HepG2 (cell line): ENCODE measurements around the gene MED25. TPM values are rescaled to one million over a fixed set of nuclear protein-coding genes. Genes with fewer than 3 reads are reported as not detected.

Experiments
- DNMT3B ChIP-seq: conservative IDR thresholded peaks from 2 replicates; pipeline ENCODE4 v1.6.1; 2016; ENCODE audit warnings: missing biosample characterization, control low read depth
- GZF1 ChIP-seq: sonication (generic); formaldehyde crosslinking; IDR thresholded peaks from 2 replicates; pipeline ENCODE4 v1.5.1; 2020; ENCODE audit warnings: mild to moderate bottlenecking, missing genetic modification reagents
- IKZF4 ChIP-seq: sonication (generic); formaldehyde crosslinking; IDR thresholded peaks from 2 replicates; pipeline ENCODE4 v1.5.1; 2020; ENCODE audit warnings: borderline replicate concordance, mild to moderate bottlenecking, low read depth, missing genetic modification reagents; ENCODE audit errors: not compliant biosample characterization
- IRX3 ChIP-seq: sonication (generic); formaldehyde crosslinking; IDR thresholded peaks from 2 replicates; pipeline ENCODE4 v1.8.1; 2023; ENCODE audit warnings: mild to moderate bottlenecking, low read depth, missing genetic modification reagents, borderline replicate concordance
- ISL2 ChIP-seq: sonication (generic); formaldehyde crosslinking; IDR thresholded peaks from 2 replicates; pipeline ENCODE4 v1.5.0; 2020; ENCODE audit warnings: missing genetic modification reagents
- MTF2 ChIP-seq: sonication (generic); formaldehyde crosslinking; IDR thresholded peaks from 2 replicates; pipeline ENCODE4 v1.5.0; 2020; ENCODE audit warnings: missing genetic modification reagents, borderline replicate concordance
- NFE2 ChIP-seq: sonication (generic); formaldehyde crosslinking; IDR thresholded peaks from 2 replicates; pipeline ENCODE4 v1.4.0; 2020; ENCODE audit warnings: missing genetic modification reagents
- NFKB2 ChIP-seq: sonication (generic); formaldehyde crosslinking; IDR thresholded peaks from 2 replicates; pipeline ENCODE4 v1.4.0; 2020; ENCODE audit warnings: missing genetic modification reagents, borderline replicate concordance
- NFYB ChIP-seq: sonication (generic); formaldehyde crosslinking; IDR thresholded peaks from 2 replicates; pipeline ENCODE4 v1.4.0; 2020; ENCODE audit warnings: missing genetic modification reagents
- NFYC ChIP-seq: IDR thresholded peaks from 2 replicates; pipeline ENCODE4 v1.6.1; 2016; ENCODE audit warnings: missing genetic modification reagents, missing compliant biosample characterization
- SNAPC2 ChIP-seq: sonication (generic); formaldehyde crosslinking; IDR thresholded peaks from 2 replicates; pipeline ENCODE4 v1.8.1; 2022; ENCODE audit warnings: mild to moderate bottlenecking, missing genetic modification reagents
- SNRNP70 ChIP-seq: fragments of 200-400 bp; formaldehyde crosslinking; IDR thresholded peaks from 2 replicates; pipeline ENCODE4 v1.6.1; 2017; ENCODE audit warnings: mild to moderate bottlenecking, low read depth, low read length, moderate library complexity
- SP2 ChIP-seq: sonication (generic); formaldehyde crosslinking; IDR thresholded peaks from 2 replicates; pipeline ENCODE4 v1.5.1; 2020; ENCODE audit warnings: mild to moderate bottlenecking, missing genetic modification reagents
- TOPORS ChIP-seq: sonication (generic); formaldehyde crosslinking; IDR thresholded peaks from 2 replicates; pipeline ENCODE4 v1.8.0; 2023; ENCODE audit warnings: mild to moderate bottlenecking, missing genetic modification reagents
- ZBTB1 ChIP-seq: sonication (generic); formaldehyde crosslinking; IDR thresholded peaks from 2 replicates; pipeline ENCODE4 v1.4.0; 2020; ENCODE audit warnings: missing genetic modification reagents, borderline replicate concordance
- ZNF136 ChIP-seq: sonication (generic); formaldehyde crosslinking; IDR thresholded peaks from 2 replicates; pipeline ENCODE4 v1.8.1; 2022; ENCODE audit warnings: low read depth, mild to moderate bottlenecking, moderate library complexity, missing genetic modification reagents
- ZNF275 ChIP-seq: sonication (generic); formaldehyde crosslinking; IDR thresholded peaks from 2 replicates; pipeline ENCODE4 v1.8.0; 2022; ENCODE audit warnings: missing genetic modification reagents, mild to moderate bottlenecking, inconsistent platforms, borderline replicate concordance
- ZNF569 ChIP-seq: sonication (generic); formaldehyde crosslinking; IDR thresholded peaks from 2 replicates; pipeline ENCODE4 v1.5.0; 2020; ENCODE audit warnings: mild to moderate bottlenecking, missing genetic modification reagents, moderate library complexity, borderline replicate concordance
- ZNF660 ChIP-seq: sonication (generic); formaldehyde crosslinking; IDR thresholded peaks from 2 replicates; pipeline ENCODE4 v1.5.1; 2020; ENCODE audit warnings: mild to moderate bottlenecking, low read depth, missing genetic modification reagents, borderline replicate concordance
- ZNF83 ChIP-seq: sonication (generic); formaldehyde crosslinking; IDR thresholded peaks from 2 replicates; pipeline ENCODE4 v1.4.0; 2020; ENCODE audit warnings: missing genetic modification reagents, mild to moderate bottlenecking, borderline replicate concordance
- ZNF891 ChIP-seq: sonication (generic); formaldehyde crosslinking; IDR thresholded peaks from 2 replicates; pipeline ENCODE4 v1.5.0; 2020; ENCODE audit warnings: mild to moderate bottlenecking, missing genetic modification reagents
- ZSCAN12 ChIP-seq: sonication (generic); formaldehyde crosslinking; IDR thresholded peaks from 2 replicates; pipeline ENCODE4 v1.9.0; 2021; ENCODE audit warnings: mild to moderate bottlenecking, missing genetic modification reagents
- polyA plus RNA-seq, 8 experiments: library from polyadenylated mRNA; depleted of rRNA in 3 of 8; stranded (reverse) in 7 of 8; unstranded in 1 of 8; fragments of >200 nt; fragmentation: Illumina TruSeq in 4 of 8; extraction: Trizol in 4 of 8; gene quantifications; 2 replicates each; pipeline versions ENCODE4 v1.2.1 to v1.2.3, GENCODE V29; 2011 to 2016; ENCODE audit warnings: low read depth in 4 of 8, missing spikeins in 1 of 8, mixed read lengths in 1 of 8; ENCODE audit not compliant: insufficient read depth in 1 of 8
- total RNA-seq, 5 experiments: library from RNA; depleted of rRNA; stranded (reverse); fragments of >200 nt; fragmentation: Illumina TruSeq; extraction: Trizol; gene quantifications; 2 replicates each; pipeline ENCODE4 v1.2.3, GENCODE V29; 2016; ENCODE audit warnings: low read depth in 1 of 5
- TF ChIP-seq, protein P1 (sequence below): sonication (generic); formaldehyde crosslinking; IDR thresholded peaks from 2 replicates; pipeline ENCODE4 v1.5.0; 2020; ENCODE audit warnings: missing genetic modification reagents, mild to moderate bottlenecking, borderline replicate concordance
- TF ChIP-seq, protein P2 (sequence below): IDR thresholded peaks from 2 replicates; pipeline ENCODE4 v1.6.1; 2016; ENCODE audit warnings: low read depth
- TF ChIP-seq, protein P3 (sequence below): sonication (generic); formaldehyde crosslinking; IDR thresholded peaks from 2 replicates; pipeline ENCODE4 v1.5.1; 2020; ENCODE audit warnings: mild to moderate bottlenecking, moderate library complexity, missing genetic modification reagents

Gene MED25
- total and polyA plus RNA-seq, 2 of the 13 experiments (the other 11 are each of a cell fraction or from before 2014, with no cell fraction given): 11.1 to 15.1 TPM

GRCh38 chr19:49869484-49870308, 51.6 kb downstream of the MED25 start (continued):
- TF ChIP-seq IRX3 (CRISPR knock-in tag): no peak
- TF ChIP-seq, protein P1, sequence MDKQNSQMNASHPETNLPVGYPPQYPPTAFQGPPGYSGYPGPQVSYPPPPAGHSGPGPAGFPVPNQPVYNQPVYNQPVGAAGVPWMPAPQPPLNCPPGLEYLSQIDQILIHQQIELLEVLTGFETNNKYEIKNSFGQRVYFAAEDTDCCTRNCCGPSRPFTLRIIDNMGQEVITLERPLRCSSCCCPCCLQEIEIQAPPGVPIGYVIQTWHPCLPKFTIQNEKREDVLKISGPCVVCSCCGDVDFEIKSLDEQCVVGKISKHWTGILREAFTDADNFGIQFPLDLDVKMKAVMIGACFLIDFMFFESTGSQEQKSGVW (CRISPR knock-in tag): no peak
- TF ChIP-seq SP2 (CRISPR knock-in tag): peak; percentile 83
- TF ChIP-seq ZNF275 (CRISPR knock-in tag): no peak
- TF ChIP-seq GZF1 (CRISPR knock-in tag): no peak
- TF ChIP-seq ISL2 (CRISPR knock-in tag): peak; percentile 62; the same call in 1 of the 2 replicates
- TF ChIP-seq NFE2: no peak
- 0 out of 2 replicates have a peak, but pooled peaks have one; percentile 31 for TF ChIP-seq ZNF660 (CRISPR knock-in tag)
- TF ChIP-seq DNMT3B (CRISPR knock-in tag): no peak
- 0 out of 2 replicates have a peak, but pooled peaks have one; percentile 33 for TF ChIP-seq NFKB2 (CRISPR knock-in tag)
- no peak for TF ChIP-seq SNAPC2 (CRISPR knock-in tag)
- TF ChIP-seq ZNF891 (CRISPR knock-in tag): peak; percentile 34; the same call in 1 of the 2 replicates
- no peak for TF ChIP-seq ZNF569 (CRISPR knock-in tag)
- TF ChIP-seq SNRNP70: no peak
- TF ChIP-seq NFYC (CRISPR knock-in tag): peak; percentile 94
- TF ChIP-seq MTF2 (CRISPR knock-in tag): peak; percentile 38; the same call in 1 of the 2 replicates
- no peak for TF ChIP-seq TOPORS (CRISPR knock-in tag)
- no peak for TF ChIP-seq ZNF136 (CRISPR knock-in tag)
- peak; percentile 93 for TF ChIP-seq NFYB (CRISPR knock-in tag)
- no peak for TF ChIP-seq ZSCAN12 (CRISPR knock-in tag)
- no peak for TF ChIP-seq ZNF83
- TF ChIP-seq, protein P2, sequence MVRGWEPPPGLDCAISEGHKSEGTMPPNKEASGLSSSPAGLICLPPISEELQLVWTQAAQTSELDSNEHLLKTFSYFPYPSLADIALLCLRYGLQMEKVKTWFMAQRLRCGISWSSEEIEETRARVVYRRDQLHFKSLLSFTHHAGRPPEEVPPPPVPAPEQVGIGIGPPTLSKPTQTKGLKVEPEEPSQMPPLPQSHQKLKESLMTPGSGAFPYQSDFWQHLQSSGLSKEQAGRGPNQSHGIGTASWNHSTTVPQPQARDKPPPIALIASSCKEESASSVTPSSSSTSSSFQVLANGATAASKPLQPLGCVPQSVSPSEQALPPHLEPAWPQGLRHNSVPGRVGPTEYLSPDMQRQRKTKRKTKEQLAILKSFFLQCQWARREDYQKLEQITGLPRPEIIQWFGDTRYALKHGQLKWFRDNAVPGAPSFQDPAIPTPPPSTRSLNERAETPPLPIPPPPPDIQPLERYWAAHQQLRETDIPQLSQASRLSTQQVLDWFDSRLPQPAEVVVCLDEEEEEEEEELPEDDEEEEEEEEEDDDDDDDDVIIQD (CRISPR knock-in tag): no peak
- peak; percentile 45 for TF ChIP-seq IKZF4 (CRISPR knock-in tag)
- TF ChIP-seq, protein P3, sequence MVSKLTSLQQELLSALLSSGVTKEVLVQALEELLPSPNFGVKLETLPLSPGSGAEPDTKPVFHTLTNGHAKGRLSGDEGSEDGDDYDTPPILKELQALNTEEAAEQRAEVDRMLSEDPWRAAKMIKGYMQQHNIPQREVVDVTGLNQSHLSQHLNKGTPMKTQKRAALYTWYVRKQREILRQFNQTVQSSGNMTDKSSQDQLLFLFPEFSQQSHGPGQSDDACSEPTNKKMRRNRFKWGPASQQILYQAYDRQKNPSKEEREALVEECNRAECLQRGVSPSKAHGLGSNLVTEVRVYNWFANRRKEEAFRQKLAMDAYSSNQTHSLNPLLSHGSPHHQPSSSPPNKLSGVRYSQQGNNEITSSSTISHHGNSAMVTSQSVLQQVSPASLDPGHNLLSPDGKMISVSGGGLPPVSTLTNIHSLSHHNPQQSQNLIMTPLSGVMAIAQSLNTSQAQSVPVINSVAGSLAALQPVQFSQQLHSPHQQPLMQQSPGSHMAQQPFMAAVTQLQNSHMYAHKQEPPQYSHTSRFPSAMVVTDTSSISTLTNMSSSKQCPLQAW (CRISPR knock-in tag): peak; percentile 12; the same call in 1 of the 2 replicates
- TF ChIP-seq ZBTB1 (CRISPR knock-in tag): no peak
